OCI-LY7 (cell line): Measurements from ENCODE around the gene BCL2L14. TPM values are rescaled to one million over a fixed set of nuclear protein-coding genes. Genes with fewer than 3 reads are reported as not detected.

Experiments used
- BruUV-seq: library from RNA; stranded (reverse); fragments of 400-500 nt; replicated peaks from 2 replicates; lab custom pipeline; 2021; lab: Mats Ljungman, UMichigan
- CTCF ChIA-PET: fragments of 300-600 bp; sonication (Branson Sonifier 250); formaldehyde crosslinking; loops from one replicate; lab custom pipeline; 2022; ENCODE audit warnings: antibody characterized with exemption; ENCODE audit not compliant: unreplicated experiment; lab: Charles Lee
- POLR2A ChIA-PET: fragments of 300-600 bp; sonication (Branson Sonifier 250); formaldehyde crosslinking; loops from one replicate; lab custom pipeline; 2022; ENCODE audit warnings: antibody characterized with exemption; lab: Charles Lee
- DNase-seq: peaks from one replicate; pipeline ENCODE4 v3.0.0-alpha.2; 2015; ENCODE audit warnings: low spot score
- H2AFZ ChIP-seq: fragments of 200-600 bp; sonication (generic), shearing (Covaris generic); 2 replicates; pipeline ENCODE4 v1.6.1; 2014; ENCODE audit warnings: mild to moderate bottlenecking, antibody characterized with exemption, low read length, moderate library complexity
- H3K27ac ChIP-seq: fragments of 200-600 bp; sonication (generic); 2 replicates; pipeline ENCODE4 v1.5.1; 2014; ENCODE audit warnings: mixed run types, low read depth, mild to moderate bottlenecking, moderate library complexity, low read length, inconsistent platforms; ENCODE audit not compliant: poor library complexity, severe bottlenecking
- H3K36me3 ChIP-seq: fragments of 200-600 bp; sonication (generic); 2 replicates; pipeline ENCODE4 v1.6.1; 2014; ENCODE audit warnings: mild to moderate bottlenecking, antibody characterized with exemption, low read length, moderate library complexity, mixed read lengths; ENCODE audit not compliant: insufficient read depth
- H3K4me1 ChIP-seq: fragments of 200-600 bp; sonication (generic); 2 replicates; pipeline ENCODE4 v1.5.1; 2014; ENCODE audit warnings: mild to moderate bottlenecking, low read length; ENCODE audit not compliant: insufficient read depth, poor library complexity, severe bottlenecking
- H3K4me2 ChIP-seq: fragments of 200-600 bp; sonication (generic); 2 replicates; pipeline ENCODE4 v1.6.1; 2014; ENCODE audit warnings: mild to moderate bottlenecking, low read length
- H3K4me3 ChIP-seq: fragments of 200-600 bp; sonication (generic); 2 replicates; pipeline ENCODE4 v1.5.1; 2014; ENCODE audit warnings: mild to moderate bottlenecking, low read depth, low read length; ENCODE audit not compliant: poor library complexity, severe bottlenecking
- H3K79me2 ChIP-seq: fragments of 200-600 bp; sonication (generic); 2 replicates; pipeline ENCODE4 v1.6.1; 2016; ENCODE audit warnings: low read depth, mild to moderate bottlenecking, low read length, moderate library complexity, mixed read lengths; ENCODE audit not compliant: insufficient read depth
- H3K9me2 ChIP-seq: fragments of 200-600 bp; sonication (generic); 2 replicates; pipeline ENCODE4 v1.6.1; 2016; ENCODE audit warnings: mild to moderate bottlenecking, low read length, mixed read lengths; ENCODE audit not compliant: insufficient read depth
- H3K9me3 ChIP-seq: fragments of 200-600 bp; sonication (generic); 2 replicates; pipeline ENCODE4 v1.6.1; 2014; ENCODE audit warnings: mild to moderate bottlenecking, mixed run types, low read length, mixed read lengths
- H4K20me1 ChIP-seq: fragments of 200-600 bp; sonication (generic); 2 replicates; pipeline ENCODE4 v1.6.1; 2014; ENCODE audit warnings: mild to moderate bottlenecking, antibody characterized with exemption, low read length, moderate library complexity, mixed read lengths; ENCODE audit not compliant: insufficient read depth
- CTCF ChIP-seq: fragments of 200-600 bp; sonication (generic); conservative IDR thresholded peaks from 2 replicates; pipeline ENCODE4 v1.5.1; 2014; ENCODE audit warnings: mild to moderate bottlenecking, antibody characterized with exemption, low read length, moderate library complexity, mixed read lengths
- EZH2phosphoT487 ChIP-seq: fragments of 200-600 bp; sonication (generic); IDR thresholded peaks from 2 replicates; pipeline ENCODE4 v1.6.1; 2018; ENCODE audit warnings: low read depth, borderline replicate concordance, mild to moderate bottlenecking, mixed run types, antibody characterized with exemption, low read length, moderate library complexity, mixed read lengths
- intact Hi-C: fragments of 100-400 bp; cut with micrococcal nuclease; formaldehyde crosslinking; loops from one replicate; pipeline ENCODE4 v1.10.0; 2022; ENCODE audit not compliant: unreplicated experiment
- total RNA-seq, 2 experiments: library from RNA; depleted of rRNA in 1 of 2; stranded (reverse); fragments of >200 nt in 1 of 2; shearing (Covaris generic) in 1 of 2; gene quantifications; 2 replicates each; pipeline ENCODE4 v1.2.3, GENCODE V29; 2014 to 2022

BCL2L14 gene
- total RNA-seq, 2 experiments from 2014 or later: not detected

GRCh38 chr12:12083688-12084087 is 12.9 kb downstream of the BCL2L14 start:
- DNase-seq: no peak
- no peaks in the 10 kb centered on the region for H3K79me2 ChIP-seq
- H3K4me3 ChIP-seq: no peak overlapping the region
- H3K9me2 ChIP-seq: no peaks in the 10 kb centered on the region
- CTCF ChIA-PET: no interaction called here
- no TSS peak for BruUV-seq
- TF ChIP-seq CTCF: no peak
- TF ChIP-seq EZH2phosphoT487: no peak
- POLR2A ChIA-PET: interaction anchor here (0.9 kb wide), 1 partner anchor 50 kb away, joined by 6 read pairs; no protein-coding TSS in a partner anchor
- no peak overlapping the region for H3K4me2 ChIP-seq
- no peaks in the 10 kb centered on the region for H4K20me1 ChIP-seq
- no peaks in the 10 kb centered on the region for H3K9me3 ChIP-seq
- H2AFZ ChIP-seq: no peak overlapping the region
- intact Hi-C loops: loop anchor here (2.0 kb wide), 1 partner anchor 251 kb away; no protein-coding TSS in a partner anchor
- H3K27ac ChIP-seq: no peak overlapping the region
- no peaks in the 10 kb centered on the region for H3K36me3 ChIP-seq
- no peaks in the 10 kb centered on the region for H3K4me1 ChIP-seq

GRCh38 chr12:12086362-12086761 is 15.6 kb downstream of the BCL2L14 start:
- CTCF ChIA-PET: no interaction called here
- no TSS peak for BruUV-seq
- H4K20me1 ChIP-seq: no peaks in the 10 kb centered on the region
- H3K36me3 ChIP-seq: no peaks in the 10 kb centered on the region
- H3K27ac ChIP-seq: no peak overlapping the region
- no peaks in the 10 kb centered on the region for H3K4me1 ChIP-seq
- no peaks in the 10 kb centered on the region for H3K79me2 ChIP-seq
- H3K9me2 ChIP-seq: no peaks in the 10 kb centered on the region
- no peak overlapping the region for H3K4me3 ChIP-seq
- no peaks in the 10 kb centered on the region for H3K9me3 ChIP-seq
- intact Hi-C loops: no loop called here
- no peak overlapping the region for H3K4me2 ChIP-seq
- no peak overlapping the region for H2AFZ ChIP-seq
- DNase-seq: no peak
- POLR2A ChIA-PET: interaction anchor here (0.6 to 0.9 kb wide), 2 partner anchors 9 to 320 kb away, joined by 3 read pairs; no protein-coding TSS in a partner anchor
- no peak for TF ChIP-seq EZH2phosphoT487
- TF ChIP-seq CTCF: no peak

GRCh38 chr12:12086973-12087692 is 16.4 kb downstream of the BCL2L14 start:
- Histone ChIP-seq H3K36me3 (no peaks in the 10 kb centered on the region), H3K4me2 (no peak overlapping the region), H3K79me2 (no peaks in the 10 kb centered on the region), H3K27ac (no peak overlapping the region), H3K9me2 (no peaks in the 10 kb centered on the region), H4K20me1 (no peaks in the 10 kb centered on the region), H3K4me1 (no peaks in the 10 kb centered on the region), H3K4me3 (no peak overlapping the region), H3K9me3 (no peaks in the 10 kb centered on the region), H2AFZ (no peak overlapping the region)
- intact Hi-C loops: no loop called here
- BruUV-seq: no TSS peak
- TF ChIP-seq CTCF (no peak), EZH2phosphoT487 (no peak)
- POLR2A ChIA-PET: interaction anchor here (0.9 kb wide), 1 partner anchor 10 kb away, joined by 3 read pairs; no protein-coding TSS in a partner anchor
- no peak for DNase-seq
- CTCF ChIA-PET: no interaction called here
